Peyer's patch (tissue), 4 donors: ENCODE results near the gene GPATCH11.

Experiments used
- POLR2A ChIP-seq, 2 donors: fragments of 450-650 bp; IDR thresholded peaks; one replicate each; pipeline ENCODE4 v1.5.1; 2017; ENCODE audit warnings: antibody characterized with exemption in 2 of 2, mild to moderate bottlenecking in 2 of 2, moderate library complexity in 2 of 2
- TF ChIP-seq, protein P1 (sequence below), 6 experiments: fragments of 450-650 bp in 4 of 6; fragments of 200-600 bp in 2 of 6; sonication (generic) in 1 of 6; IDR thresholded peaks; one replicate each; pipeline ENCODE4 v1.5.1; 2017 to 2019; ENCODE audit warnings: antibody characterized with exemption in 6 of 6, mild to moderate bottlenecking in 3 of 6, moderate library complexity in 1 of 6

- TF ChIP-seq POLR2A (IDR thresholded peaks at IDR 0.05) = no peak
- TF ChIP-seq, protein P1, sequence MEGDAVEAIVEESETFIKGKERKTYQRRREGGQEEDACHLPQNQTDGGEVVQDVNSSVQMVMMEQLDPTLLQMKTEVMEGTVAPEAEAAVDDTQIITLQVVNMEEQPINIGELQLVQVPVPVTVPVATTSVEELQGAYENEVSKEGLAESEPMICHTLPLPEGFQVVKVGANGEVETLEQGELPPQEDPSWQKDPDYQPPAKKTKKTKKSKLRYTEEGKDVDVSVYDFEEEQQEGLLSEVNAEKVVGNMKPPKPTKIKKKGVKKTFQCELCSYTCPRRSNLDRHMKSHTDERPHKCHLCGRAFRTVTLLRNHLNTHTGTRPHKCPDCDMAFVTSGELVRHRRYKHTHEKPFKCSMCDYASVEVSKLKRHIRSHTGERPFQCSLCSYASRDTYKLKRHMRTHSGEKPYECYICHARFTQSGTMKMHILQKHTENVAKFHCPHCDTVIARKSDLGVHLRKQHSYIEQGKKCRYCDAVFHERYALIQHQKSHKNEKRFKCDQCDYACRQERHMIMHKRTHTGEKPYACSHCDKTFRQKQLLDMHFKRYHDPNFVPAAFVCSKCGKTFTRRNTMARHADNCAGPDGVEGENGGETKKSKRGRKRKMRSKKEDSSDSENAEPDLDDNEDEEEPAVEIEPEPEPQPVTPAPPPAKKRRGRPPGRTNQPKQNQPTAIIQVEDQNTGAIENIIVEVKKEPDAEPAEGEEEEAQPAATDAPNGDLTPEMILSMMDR (IDR thresholded peaks at IDR 0.05) = no peak
Observed at GRCh38 chr2:37111958-37112357, 27.6 kb downstream of the GPATCH11 start.
